HepG2 (cell line): ENCODE measurements around the gene RAD51. TPM values are rescaled to one million over a fixed set of nuclear protein-coding genes. Genes with fewer than 3 reads are reported as not detected.

ENCODE experiments used
- ATAC-seq: fragments of 200-7000 bp; cut with Tn5 transposase; 3 replicates; pipeline ENCODE4 v1.9.1; 2020; ENCODE audit warnings: mild to moderate bottlenecking, moderate library complexity
- BruUV-seq: library from RNA; stranded (reverse); fragments of 400-500 nt; replicated peaks from 2 replicates; lab custom pipeline; 2021; lab: Mats Ljungman, UMichigan
- CTCF ChIA-PET: fragments of 300-600 bp; formaldehyde crosslinking; extraction: SDS; loops from one replicate; lab custom pipeline; 2021; ENCODE audit warnings: low total read pairs, inconsistent platforms, low intra/inter-chr PET ratio; lab: Yijun Ruan, JAX
- POLR2A ChIA-PET: fragments of 350-600 bp; sonication (Branson Sonifier 250); formaldehyde crosslinking; loops from one replicate; lab custom pipeline; 2020; ENCODE audit warnings: antibody characterized with exemption, inconsistent platforms; lab: Yijun Ruan, JAX
- DNase-seq: peaks from one replicate; pipeline ENCODE4 v3.0.0-alpha.2; 2015; ENCODE audit warnings: low spot score
- FAIRE-seq: peaks from 3 replicates; lab custom pipeline; 2011; peaks lifted over from hg19 to GRCh38; lab: Jason Lieb, UNC
- H2AFZ ChIP-seq: one replicate; pipeline ENCODE4 v1.6.1; 2011; ENCODE audit warnings: low read length, inconsistent platforms
- H3K27ac ChIP-seq: fragments of 300-600 bp; 3 replicates; pipeline ENCODE4 v1.8.0; 2011; ENCODE audit warnings: mixed run types, mild to moderate bottlenecking, mixed read lengths, low read length, inconsistent platforms; ENCODE audit not compliant: insufficient read depth; ENCODE audit errors: extremely low read length
- H3K27me3 ChIP-seq, 2 experiments: fragments of 200-600 bp in 1 of 2; 2 replicates in 1 of 2; 3 replicates in 1 of 2; pipeline versions ENCODE4 v1.6.0 to v1.8.0; 2011; ENCODE audit warnings: low read length in 2 of 2, mild to moderate bottlenecking in 2 of 2, moderate library complexity in 2 of 2, inconsistent platforms in 1 of 2; ENCODE audit not compliant: insufficient read depth in 2 of 2, control insufficient read depth in 1 of 2
- H3K36me3 ChIP-seq, 2 experiments: fragments of 200-600 bp in 1 of 2; replicated peaks in 1 of 2; 2 replicates in 1 of 2; 3 replicates in 1 of 2; pipeline versions ENCODE4 v1.5.1 to v1.8.0; 2011; ENCODE audit warnings: low read length in 2 of 2, inconsistent platforms in 1 of 2; ENCODE audit not compliant: insufficient read depth in 2 of 2, control insufficient read depth in 1 of 2
- H3K4me1 ChIP-seq: 2 replicates; pipeline ENCODE4 v1.5.1; 2012; ENCODE audit warnings: low read length, inconsistent platforms; ENCODE audit not compliant: insufficient read depth
- H3K4me2 ChIP-seq: 2 replicates; pipeline ENCODE4 v1.6.0; 2011; ENCODE audit warnings: low read depth, low read length, inconsistent platforms
- H3K4me3 ChIP-seq, 3 experiments: fragments of 200-600 bp in 1 of 3; sonication (generic), shearing (Covaris generic) in 1 of 3; replicated peaks in 1 of 3; 2 replicates each; pipeline ENCODE4 v1.5.1; 2011 to 2016; ENCODE audit warnings: low read length in 3 of 3, inconsistent platforms in 2 of 3, low read depth in 2 of 3, mild to moderate bottlenecking in 2 of 3, control low read depth in 1 of 3, mixed read lengths in 1 of 3; ENCODE audit not compliant: insufficient read depth in 1 of 3
- H3K79me2 ChIP-seq: one replicate; pipeline ENCODE4 v1.6.1; 2011; ENCODE audit warnings: low read length, inconsistent platforms; ENCODE audit not compliant: insufficient read depth
- H3K9ac ChIP-seq: 2 replicates; pipeline ENCODE4 v1.6.0; 2011; ENCODE audit warnings: mild to moderate bottlenecking, low read depth, low read length, inconsistent platforms; ENCODE audit not compliant: insufficient read depth
- H3K9me3 ChIP-seq: 2 replicates; pipeline ENCODE4 v1.5.1; 2012; ENCODE audit warnings: mild to moderate bottlenecking, low read length
- H4K20me1 ChIP-seq: 2 replicates; pipeline ENCODE4 v1.6.0; 2011; ENCODE audit warnings: inconsistent platforms, mild to moderate bottlenecking, low read length, moderate library complexity; ENCODE audit not compliant: insufficient read depth
- CCDC6 ChIP-seq: sonication (generic); formaldehyde crosslinking; IDR thresholded peaks from 2 replicates; pipeline ENCODE4 v1.8.1; 2022; ENCODE audit warnings: mild to moderate bottlenecking, missing genetic modification reagents, moderate library complexity
- KDM4B ChIP-seq: sonication (generic); formaldehyde crosslinking; IDR thresholded peaks from 2 replicates; pipeline ENCODE4 v1.4.0; 2020; ENCODE audit warnings: missing genetic modification reagents
- MYC ChIP-seq: sonication (generic); formaldehyde crosslinking; IDR thresholded peaks from 2 replicates; pipeline ENCODE4 v1.9.0; 2021; ENCODE audit warnings: missing genetic modification reagents, borderline replicate concordance
- PAF1 ChIP-seq: IDR thresholded peaks from 2 replicates; pipeline ENCODE4 v1.6.1; 2016; ENCODE audit warnings: missing genetic modification reagents, missing compliant biosample characterization
- SAFB2 ChIP-seq: sonication (generic); formaldehyde crosslinking; IDR thresholded peaks from 2 replicates; pipeline ENCODE4 v1.5.1; 2020; ENCODE audit warnings: missing genetic modification reagents, low read depth, mild to moderate bottlenecking, borderline replicate concordance
- SRY ChIP-seq: sonication (generic); formaldehyde crosslinking; IDR thresholded peaks from 2 replicates; pipeline ENCODE4 v1.8.0; 2022; ENCODE audit warnings: mild to moderate bottlenecking, missing genetic modification reagents
- THAP9 ChIP-seq: sonication (generic); formaldehyde crosslinking; IDR thresholded peaks from 2 replicates; pipeline ENCODE4; 2020; ENCODE audit warnings: missing genetic modification reagents, mild to moderate bottlenecking, borderline replicate concordance
- WGBS: methylation state at CpG from one replicate; pipeline ENCODE4 v1.1.6; 2017; ENCODE audit warnings: low lambda C conversion rate; 5-methylcytosine and 5-hydroxymethylcytosine counted together
- in situ Hi-C: cut with HindIII; loops from 2 replicates; pipeline ENCODE4 v1.10.0; 2017; ENCODE audit warnings: low pct_unique_long_range_greater_than_20kb; ENCODE audit not compliant: extremely low pct_ligation_motif_present
- intact Hi-C: fragments of 100-400 bp; cut with micrococcal nuclease; formaldehyde crosslinking; loops from one replicate; pipeline ENCODE4 v1.10.0; 2022; ENCODE audit not compliant: unreplicated experiment
- polyA plus RNA-seq, 8 experiments: library from polyadenylated mRNA; depleted of rRNA in 3 of 8; stranded (reverse) in 7 of 8; unstranded in 1 of 8; fragments of >200 nt; fragmentation: Illumina TruSeq in 4 of 8; extraction: Trizol in 4 of 8; gene quantifications; 2 replicates each; pipeline versions ENCODE4 v1.2.1 to v1.2.3, GENCODE V29; 2011 to 2016; ENCODE audit warnings: low read depth in 4 of 8, missing spikeins in 1 of 8, mixed read lengths in 1 of 8; ENCODE audit not compliant: insufficient read depth in 1 of 8
- total RNA-seq, 5 experiments: library from RNA; depleted of rRNA; stranded (reverse); fragments of >200 nt; fragmentation: Illumina TruSeq; extraction: Trizol; gene quantifications; 2 replicates each; pipeline ENCODE4 v1.2.3, GENCODE V29; 2016; ENCODE audit warnings: low read depth in 1 of 5
- TF ChIP-seq, protein P1 (sequence below): sonication (generic); formaldehyde crosslinking; IDR thresholded peaks from 2 replicates; pipeline ENCODE4 v1.5.1; 2020; ENCODE audit warnings: mild to moderate bottlenecking, missing genetic modification reagents

The RAD51 gene
- total and polyA plus RNA-seq, 2 of the 13 experiments (the other 11 are each of a cell fraction or from before 2014, with no cell fraction given) = 8.5 to 12.8 TPM

DNA sequence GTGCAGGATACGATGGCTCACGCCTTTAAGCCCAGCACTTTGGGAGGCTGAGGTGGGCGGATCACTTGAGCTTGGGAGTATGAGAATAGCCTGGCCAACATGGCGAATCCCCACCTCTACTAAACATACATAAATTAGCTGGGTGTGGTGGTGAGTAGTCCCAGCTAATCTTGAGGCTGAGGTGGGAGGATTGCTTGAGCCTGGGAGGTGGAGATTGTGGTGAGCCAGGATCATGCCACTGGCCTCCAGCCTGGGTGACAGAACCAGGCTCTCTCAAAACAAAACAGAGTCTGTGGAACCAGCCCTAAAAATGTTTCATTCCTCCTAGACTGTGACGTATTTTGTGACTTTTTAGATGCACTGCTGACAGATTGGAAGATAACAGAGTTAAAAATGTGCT lies 34.3 kb upstream of the RAD51 start:
- no TSS peak for BruUV-seq
- no peak for DNase-seq
- POLR2A ChIA-PET = no interaction called here
- H3K4me1 ChIP-seq = no peaks in the 10 kb centered on the region
- in situ Hi-C loops = no loop called here
- H3K27me3 ChIP-seq = no peaks in the 10 kb centered on the region
- H3K4me3 ChIP-seq = no peak overlapping the region
- no peaks in the 10 kb centered on the region for H3K79me2 ChIP-seq
- intact Hi-C loops = no loop called here
- TF ChIP-seq SAFB2 (CRISPR knock-in tag) (no peak), THAP9 (CRISPR knock-in tag) (no peak), MYC (CRISPR knock-in tag) (no peak), SRY (CRISPR knock-in tag) (no peak), KDM4B (CRISPR knock-in tag) (no peak), CCDC6 (CRISPR knock-in tag) (no peak), PAF1 (CRISPR knock-in tag) (no peak)
- TF ChIP-seq, protein P1, sequence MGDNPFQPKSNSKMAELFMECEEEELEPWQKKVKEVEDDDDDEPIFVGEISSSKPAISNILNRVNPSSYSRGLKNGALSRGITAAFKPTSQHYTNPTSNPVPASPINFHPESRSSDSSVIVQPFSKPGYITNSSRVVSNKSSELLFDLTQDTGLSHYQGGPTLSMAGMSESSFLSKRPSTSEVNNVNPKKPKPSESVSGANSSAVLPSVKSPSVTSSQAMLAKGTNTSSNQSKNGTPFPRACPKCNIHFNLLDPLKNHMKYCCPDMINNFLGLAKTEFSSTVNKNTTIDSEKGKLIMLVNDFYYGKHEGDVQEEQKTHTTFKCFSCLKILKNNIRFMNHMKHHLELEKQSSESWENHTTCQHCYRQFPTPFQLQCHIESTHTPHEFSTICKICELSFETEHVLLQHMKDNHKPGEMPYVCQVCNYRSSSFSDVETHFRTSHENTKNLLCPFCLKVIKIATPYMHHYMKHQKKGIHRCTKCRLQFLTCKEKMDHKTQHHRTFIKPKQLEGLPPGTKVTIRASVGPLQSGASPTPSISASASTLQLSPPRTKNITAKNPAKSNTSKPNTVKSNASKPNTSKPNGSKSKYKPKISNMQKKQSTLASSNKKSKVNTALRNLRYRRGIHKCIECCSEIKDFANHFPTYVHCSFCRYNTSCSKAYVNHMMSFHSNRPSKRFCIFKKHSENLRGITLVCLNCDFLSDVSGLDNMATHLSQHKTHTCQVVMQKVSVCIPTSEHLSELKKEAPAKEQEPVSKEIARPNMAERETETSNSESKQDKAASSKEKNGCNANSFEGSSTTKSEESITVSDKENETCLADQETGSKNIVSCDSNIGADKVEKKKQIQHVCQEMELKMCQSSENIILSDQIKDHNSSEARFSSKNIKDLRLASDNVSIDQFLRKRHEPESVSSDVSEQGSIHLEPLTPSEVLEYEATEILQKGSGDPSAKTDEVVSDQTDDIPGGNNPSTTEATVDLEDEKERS (CRISPR knock-in tag) = no peak
- TF ChIP-seq, all 625 proteins: peak for 0
- H2AFZ ChIP-seq = no peak overlapping the region
- 98% methylated on average over 5 of the region's 5 CpGs for WGBS
- H3K4me2 ChIP-seq = no peak overlapping the region
- peaks cover 1 to 23% of the 10 kb centered on the region in 2 experiments; a peak in 4 of 5 replicates for H3K36me3 ChIP-seq
- no peak overlapping the region for H3K27ac ChIP-seq
- FAIRE-seq (no peak), ATAC-seq (no peak)
- H4K20me1 ChIP-seq = no peaks in the 10 kb centered on the region
- no peaks in the 10 kb centered on the region for H3K9me3 ChIP-seq
- no peak overlapping the region for H3K9ac ChIP-seq
- CTCF ChIA-PET = no interaction called here
